GM18511 (cell line): Measurements from ENCODE around the gene LENG8.
"Not testable (repeated sequence)": the region's sequence is repeated elsewhere in the genome, so short reads cannot be mapped to it uniquely, and the experiment has no call there.

Experiments
- ATAC-seq: cut with Tn5 transposase; IDR thresholded peaks from one replicate; pipeline ENCODE4 v1.9.1; 2021; ENCODE audit warnings: mild to moderate bottlenecking, moderate library complexity; ENCODE audit not compliant: unreplicated experiment

LENG8 gene

DNA sequence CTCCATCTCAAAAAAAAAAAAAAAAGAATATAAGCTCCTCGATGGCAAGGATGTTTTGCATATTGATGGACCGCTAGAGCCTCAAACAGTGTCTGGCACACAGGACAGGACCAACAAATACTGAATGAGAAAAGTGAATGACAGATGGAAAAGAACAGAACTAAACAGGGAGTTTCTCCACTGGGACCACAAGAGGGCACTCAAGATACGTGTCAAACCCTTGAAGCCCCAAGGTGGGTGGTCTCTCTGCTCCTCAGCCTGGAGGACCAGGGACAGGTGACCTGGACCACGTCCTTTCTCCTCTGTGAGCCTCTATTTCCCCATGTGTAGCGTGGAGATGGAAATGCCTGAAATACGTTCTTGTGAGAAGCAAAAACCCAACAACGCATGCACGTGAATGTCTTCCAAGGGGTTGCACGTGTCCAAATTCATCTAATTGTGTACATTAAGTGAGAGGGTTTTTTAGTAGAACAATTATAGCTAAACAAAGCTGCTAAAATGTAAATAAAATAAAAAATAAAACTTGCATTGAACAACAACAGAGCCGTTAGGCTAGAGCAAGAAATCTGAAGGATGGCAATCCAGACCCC is 29.8 kb downstream of the LENG8 start:
- no peak for ATAC-seq

DNA sequence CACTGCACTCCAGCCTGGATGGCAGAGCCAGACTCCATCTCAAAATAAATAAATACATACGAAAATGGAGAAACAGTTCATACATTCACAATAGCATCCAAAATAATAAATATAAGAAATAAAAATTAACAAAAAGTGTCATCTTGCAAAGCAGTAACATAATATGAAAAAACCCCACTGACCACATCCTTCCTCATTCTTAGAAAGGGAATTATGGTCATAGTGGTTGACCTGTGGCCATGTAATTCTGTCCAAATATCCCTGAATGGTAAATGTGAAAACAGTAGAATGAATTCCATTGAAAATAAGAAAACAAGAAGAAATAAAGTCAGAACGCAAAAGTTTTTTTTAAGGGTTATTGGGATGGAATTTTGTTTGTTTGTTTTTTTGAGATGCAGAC is 31.1 kb downstream of the LENG8 start:
- ATAC-seq, result no peak

DNA sequence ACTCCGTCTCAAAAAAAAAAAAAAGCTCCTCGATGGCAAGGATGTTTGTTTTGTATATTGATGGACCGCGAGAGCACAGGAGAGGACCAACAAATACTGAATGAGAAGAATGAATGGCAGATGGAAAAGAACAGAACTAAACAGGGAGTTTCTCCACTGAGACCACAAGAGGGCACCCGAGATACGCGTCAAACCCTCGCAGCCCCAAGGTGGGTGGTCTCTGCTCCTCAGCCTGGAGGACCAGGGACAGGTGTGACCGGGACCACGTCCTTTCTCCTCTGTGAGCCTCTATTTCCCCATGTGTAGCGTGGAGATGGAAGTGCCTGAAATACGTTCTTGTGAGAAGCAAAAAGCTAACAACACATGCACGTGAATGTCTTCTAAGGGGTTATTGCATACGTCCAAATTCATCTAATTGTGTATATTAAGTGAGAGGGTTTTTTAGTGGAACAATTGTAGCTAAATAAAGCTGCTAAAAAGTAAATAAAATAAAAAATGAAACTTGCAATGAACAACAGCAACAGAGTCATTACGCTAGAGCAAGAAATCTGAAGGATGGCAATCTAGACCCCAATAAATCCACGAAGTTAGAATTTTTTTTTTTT is 32.4 kb downstream of the LENG8 start:
- ATAC-seq, result no peak

DNA sequence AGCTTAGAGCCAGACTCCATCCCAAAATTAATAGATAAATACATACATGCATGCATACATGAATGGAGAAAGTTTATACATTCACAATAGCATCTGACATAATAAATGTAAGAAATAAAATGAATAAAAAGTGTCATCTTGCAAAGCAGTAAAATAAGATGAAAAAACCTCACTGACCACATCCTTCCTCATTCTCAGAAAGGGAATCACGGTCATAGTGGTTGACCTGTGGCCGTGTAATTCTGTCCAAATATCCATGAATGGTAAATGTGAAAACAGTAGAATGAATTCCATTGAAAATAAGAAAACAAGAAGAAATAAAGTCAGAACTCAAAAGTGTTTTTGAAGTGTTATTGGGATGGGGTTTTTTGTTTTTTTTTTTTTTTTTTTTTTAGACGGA is 33.9 kb downstream of the LENG8 start:
- ATAC-seq, result no peak

- ATAC-seq, result no peak
Measured at GRCh38 chr19:54484451-54484850, 35.5 kb downstream of the LENG8 start.

DNA sequence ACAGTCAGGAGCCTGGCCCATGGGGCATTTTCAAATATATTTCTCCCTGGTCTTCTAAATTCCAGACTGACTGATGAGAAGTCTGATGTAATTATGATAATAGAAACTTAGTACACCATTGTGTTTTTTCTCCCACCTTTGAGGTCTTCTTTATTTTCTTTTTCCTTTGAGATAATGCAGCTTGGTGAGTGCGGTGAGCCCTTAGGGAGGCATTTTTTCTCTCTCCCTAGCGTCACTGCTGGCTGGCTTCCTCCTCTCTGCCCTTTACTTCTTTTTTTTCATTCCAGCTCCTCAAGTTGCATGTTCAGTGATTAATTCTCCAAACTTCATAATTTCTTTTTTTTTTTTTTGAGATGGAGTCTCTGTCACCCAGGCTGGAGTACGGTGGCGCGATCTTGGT is 36.9 kb downstream of the LENG8 start:
- no peak for ATAC-seq

GRCh38 chr19:54489341-54489740 is 40.3 kb downstream of the LENG8 start:
- ATAC-seq, result no peak

DNA sequence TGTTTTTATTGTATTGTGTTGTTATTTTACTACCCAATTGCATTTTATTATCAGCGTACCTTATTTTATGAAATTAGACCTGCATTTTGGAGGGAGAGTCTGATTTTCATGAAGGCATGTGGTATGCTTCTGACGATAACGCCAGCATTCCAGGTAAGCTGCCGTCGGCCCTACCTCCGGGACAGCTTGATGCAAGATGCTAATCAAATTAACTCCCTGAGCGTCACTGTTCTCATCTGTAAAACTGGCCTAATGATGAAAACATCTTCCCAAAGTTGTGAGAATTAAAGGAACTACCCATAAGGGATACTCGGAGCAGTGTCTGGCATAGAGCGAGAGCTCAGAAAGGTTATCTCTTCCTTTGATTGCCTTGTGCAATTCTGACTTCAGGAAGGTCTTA is 40.8 kb downstream of the LENG8 start:
- no peak for ATAC-seq

DNA sequence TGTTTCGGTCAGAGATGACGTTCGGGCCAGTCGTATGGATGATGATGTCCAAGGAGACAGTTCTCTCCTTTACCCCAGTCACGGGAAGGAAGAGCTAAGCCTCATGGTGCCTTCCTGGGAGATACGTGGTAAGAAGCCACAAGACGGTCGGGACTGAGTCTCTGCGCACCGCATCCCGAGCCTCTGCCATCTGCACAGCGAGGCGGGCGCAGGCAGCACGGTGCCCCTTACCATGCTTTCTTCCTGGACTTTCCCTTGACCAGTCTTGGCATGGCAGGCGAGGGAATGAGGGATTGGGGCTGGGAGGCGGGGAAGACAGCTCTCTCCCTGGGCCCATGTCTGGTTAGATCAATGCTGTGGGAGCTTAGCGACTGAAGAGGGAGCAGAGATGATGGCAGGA is 43.6 kb downstream of the LENG8 start:
- no peak for ATAC-seq

DNA sequence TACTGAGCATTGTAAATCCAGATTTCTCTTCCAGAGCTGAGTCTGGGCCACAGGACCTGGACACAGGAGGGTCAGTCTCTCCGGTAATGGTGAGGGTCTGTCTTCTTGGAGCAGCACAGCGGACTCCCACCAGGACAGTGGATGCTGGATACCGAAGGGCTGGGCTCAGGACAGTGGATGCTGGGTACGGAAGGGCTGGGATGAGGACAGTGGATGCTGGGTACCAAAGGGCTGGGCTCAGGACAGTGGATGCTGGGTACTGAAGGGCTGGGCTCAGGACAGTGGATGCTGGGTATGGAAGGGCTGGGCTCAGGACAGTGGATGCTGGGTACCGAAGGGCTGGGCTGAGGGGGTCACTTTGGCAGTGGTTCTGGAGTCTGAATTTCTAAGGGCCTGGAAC is 44.1 kb downstream of the LENG8 start:
- not testable (repeated sequence) for ATAC-seq

GRCh38 chr19:54493967-54494585 is 45.1 kb downstream of the LENG8 start:
- no peak for ATAC-seq

- ATAC-seq, result not testable (repeated sequence)
Measured at GRCh38 chr19:54495284-54495683, 46.3 kb downstream of the LENG8 start.

DNA sequence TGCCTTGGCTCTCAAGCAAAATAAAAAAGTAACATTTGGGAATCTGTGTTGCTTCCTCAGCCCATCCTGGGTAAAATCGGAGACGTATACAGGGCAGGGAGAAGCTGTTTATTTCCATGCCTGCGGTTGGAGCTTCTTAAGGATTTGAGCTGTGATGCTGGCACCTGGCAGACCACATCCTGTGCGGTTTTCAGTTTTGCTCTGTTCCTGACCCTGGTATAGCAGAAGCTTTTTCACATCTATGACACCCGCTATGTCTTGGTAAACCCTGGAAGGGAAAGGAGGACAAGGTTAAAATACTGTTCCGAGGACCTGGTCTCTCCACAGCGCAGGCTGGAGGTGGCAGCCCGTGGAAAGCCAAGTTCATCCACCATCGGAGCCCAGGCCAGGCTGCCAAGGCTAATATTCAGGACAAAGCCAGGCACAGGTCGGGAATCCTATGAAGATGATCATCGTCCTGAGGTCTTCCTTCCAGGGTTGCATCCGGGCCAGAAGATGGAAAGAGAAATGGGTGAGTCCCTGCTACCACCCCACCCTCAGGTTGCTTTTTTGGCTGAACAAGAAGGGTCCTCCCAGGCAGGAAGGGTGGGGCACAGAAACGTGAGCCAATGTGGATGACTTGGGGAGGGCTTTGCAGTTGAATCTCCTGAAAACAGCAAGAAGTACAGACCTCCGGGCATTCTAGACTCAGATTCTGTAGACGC is 48.9 kb downstream of the LENG8 start:
- ATAC-seq, result not testable (repeated sequence)

DNA sequence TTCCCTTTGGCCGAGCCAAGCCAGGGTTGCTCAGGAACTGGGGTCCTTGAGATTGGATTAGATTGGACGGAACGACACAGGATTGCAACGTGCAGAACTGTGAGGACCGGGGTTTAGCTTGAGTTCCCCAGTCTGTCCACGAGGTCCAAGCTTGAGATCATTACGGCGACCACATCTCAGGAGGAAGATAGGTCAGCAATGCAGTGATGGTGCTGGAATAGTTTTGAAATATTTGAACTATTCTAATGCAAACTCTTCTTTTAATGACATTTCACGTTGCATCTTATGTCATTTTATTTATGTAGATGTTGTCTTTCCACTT is 49.4 kb downstream of the LENG8 start:
- ATAC-seq, result not testable (repeated sequence)

- no peak for ATAC-seq
Measured at GRCh38 chr19:54502518-54503048, 53.6 kb downstream of the LENG8 start, which contains the start of gene LAIR2. Gene LAIR2, plus strand, starts transcription at chr19:54502831. Its CDS starts 88 bp downstream, at chr19:54502919.

- not testable (repeated sequence) for ATAC-seq
Measured at GRCh38 chr19:54505542-54505941, 56.5 kb downstream of the LENG8 start.

DNA sequence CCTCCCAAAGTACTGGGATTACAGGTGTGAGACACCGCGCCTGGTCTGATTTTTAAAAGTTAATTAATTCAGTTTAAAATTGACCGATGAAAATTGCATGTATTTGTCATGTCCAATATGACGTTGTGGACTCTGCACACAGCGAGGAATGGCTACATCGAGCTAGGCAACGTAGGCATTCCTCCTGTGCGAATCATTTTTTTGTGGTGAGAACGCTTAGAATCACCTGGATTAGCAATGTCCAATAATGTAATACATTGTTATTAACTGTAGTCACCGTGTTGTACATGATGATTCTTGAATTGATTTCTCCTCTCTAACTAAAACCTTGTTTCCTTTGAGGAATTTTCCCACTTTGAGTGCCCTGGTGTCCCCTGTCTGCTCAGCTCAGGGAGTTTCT is 57.1 kb downstream of the LENG8 start:
- ATAC-seq, result no peak

GRCh38 chr19:54507038-54507717 is 58.2 kb downstream of the LENG8 start:
- ATAC-seq, result not testable (repeated sequence)

GRCh38 chr19:54507824-54508223 is 58.8 kb downstream of the LENG8 start:
- ATAC-seq, result no peak

GRCh38 chr19:54508487-54508886 is 59.5 kb downstream of the LENG8 start:
- ATAC-seq, result not testable (repeated sequence)
